ENCODE results near the gene DNMT3B. TPM values are rescaled to one million over a fixed set of nuclear protein-coding genes. Genes with fewer than 3 reads are reported as not detected.

The DNMT3B gene
- total and polyA plus RNA-seq, 2 donors (not counting 1 experiment from before 2014, with no cell fraction given): 0.15 to 0.47 TPM

GRCh38 chr20:32792731-32793458, 30.7 kb downstream of the DNMT3B start:
- H3K27ac Mint-ChIP-seq: peak overlapping the region; percentile 4
- H3K27ac ChIP-seq (ENCODE audit: low read length in 2 of 2): no peak overlapping the region
- no peak overlapping the region for H3K4me3 ChIP-seq (ENCODE audit: control extremely low read depth in 1 of 5, extremely low read depth in 1 of 5, insufficient read depth in 1 of 5, low read depth in 2 of 5, low read length in 4 of 5)
- no peaks in the 10 kb centered on the region for H3K36me3 ChIP-seq (replicated peaks in 1 of 2; ENCODE audit: control extremely low read depth in 1 of 2, control insufficient read depth in 1 of 2, extremely low read depth in 1 of 2, insufficient read depth in 2 of 2, low read length in 1 of 2)
- CTCF ChIA-PET: interaction anchor here (1.2 to 2.1 kb wide), 3 partner anchors 9 to 28 kb away, joined by 3 to 7 read pairs (median 3); no protein-coding TSS in a partner anchor
- H2AFZ ChIP-seq (ENCODE audit: insufficient read depth, low read depth, low read length, poor library complexity, severe bottlenecking): peak overlapping the region; percentile 52
- no peaks in the 10 kb centered on the region for H3K9me3 ChIP-seq (ENCODE audit: control extremely low read depth in 1 of 3, control insufficient read depth in 2 of 3, insufficient read depth in 1 of 3, low read length in 2 of 3)
- POLR2A ChIA-PET: no interaction called here
- 83% methylated on average over 8 of the region's 13 CpGs for WGBS (ENCODE audit: insufficient coverage)
- peaks cover 39% of the 10 kb centered on the region for H3K4me1 Mint-ChIP-seq
- ATAC-seq (ENCODE audit: low read depth) (no peak), DNase-seq (no peak)
- H3K4me3 Mint-ChIP-seq: no peak overlapping the region
- no peaks in the 10 kb centered on the region for H3K9me3 Mint-ChIP-seq (ENCODE audit: insufficient read depth)
- TF ChIP-seq EZH2 (IDR thresholded peaks at IDR 0.05; ENCODE audit: borderline replicate concordance, insufficient read depth, low read depth, low read length, poor library complexity, severe bottlenecking): no peak
- TF ChIP-seq CTCF (IDR thresholded peaks at IDR 0.05): no peak
- H4K20me1 ChIP-seq (ENCODE audit: control insufficient read depth, insufficient read depth, low read length, poor library complexity, severe bottlenecking): no peaks in the 10 kb centered on the region
- peaks cover 27 to 33% of the 10 kb centered on the region in 2 donors for H3K4me1 ChIP-seq (ENCODE audit: control insufficient read depth in 2 of 2, insufficient read depth in 2 of 2, low read length in 2 of 2)
- H3K9ac ChIP-seq (ENCODE audit: low read length): no peak overlapping the region
- intact Hi-C loops (cut with micrococcal nuclease): loop anchor here (1.0 to 10.0 kb wide), 2 partner anchors 27 to 422 kb away; partner anchors contain the start of gene BPIFA3
- no peaks in the 10 kb centered on the region for H3K27me3 Mint-ChIP-seq
- H3K4me2 ChIP-seq (replicated peaks; ENCODE audit: low read depth, low read length, poor library complexity, severe bottlenecking): peak overlapping the region; percentile 45
- H3K79me2 ChIP-seq (ENCODE audit: control insufficient read depth, insufficient read depth, low read length): no peaks in the 10 kb centered on the region
- H3K27me3 ChIP-seq (replicated peaks in 1 of 4; ENCODE audit: control extremely low read depth in 1 of 4, control insufficient read depth in 3 of 4, insufficient read depth in 4 of 4, low read length in 3 of 4): no peaks in the 10 kb centered on the region

GRCh38 chr20:32796383-32796948, 34.3 kb downstream of the DNMT3B start:
- Histone ChIP-seq H3K36me3 (replicated peaks in 1 of 2; ENCODE audit: control extremely low read depth in 1 of 2, control insufficient read depth in 1 of 2, extremely low read depth in 1 of 2, insufficient read depth in 2 of 2, low read length in 1 of 2) (no peaks in the 10 kb centered on the region), H3K4me3 (ENCODE audit: control extremely low read depth in 1 of 5, extremely low read depth in 1 of 5, insufficient read depth in 1 of 5, low read depth in 2 of 5, low read length in 4 of 5) (no peak overlapping the region), H3K4me1 (ENCODE audit: control insufficient read depth in 2 of 2, insufficient read depth in 2 of 2, low read length in 2 of 2) (peaks cover 27 to 28% of the 10 kb centered on the region in 2 donors), H3K79me2 (ENCODE audit: control insufficient read depth, insufficient read depth, low read length) (no peaks in the 10 kb centered on the region), H3K27ac (ENCODE audit: low read length in 2 of 2) (no peak overlapping the region), H3K4me2 (replicated peaks; ENCODE audit: low read depth, low read length, poor library complexity, severe bottlenecking) (no peak overlapping the region), H3K9me3 (ENCODE audit: control extremely low read depth in 1 of 3, control insufficient read depth in 2 of 3, insufficient read depth in 1 of 3, low read length in 2 of 3) (no peaks in the 10 kb centered on the region), H4K20me1 (ENCODE audit: control insufficient read depth, insufficient read depth, low read length, poor library complexity, severe bottlenecking) (no peaks in the 10 kb centered on the region), H3K9ac (ENCODE audit: low read length) (no peak overlapping the region), H3K27me3 (replicated peaks in 1 of 4; ENCODE audit: control extremely low read depth in 1 of 4, control insufficient read depth in 3 of 4, insufficient read depth in 4 of 4, low read length in 3 of 4) (no peaks in the 10 kb centered on the region), H2AFZ (ENCODE audit: insufficient read depth, low read depth, low read length, poor library complexity, severe bottlenecking) (peak overlapping the region; percentile 20)
- POLR2A ChIA-PET: no interaction called here
- WGBS (ENCODE audit: insufficient coverage): 0% methylated on average over 3 of the region's 3 CpGs
- H3K27me3 Mint-ChIP-seq: no peaks in the 10 kb centered on the region
- intact Hi-C loops (cut with micrococcal nuclease): loop anchor here (10.0 kb wide), 1 partner anchor 418 kb away; the partner anchor contains the start of gene BPIFA3
- no peak for TF ChIP-seq CTCF (IDR thresholded peaks at IDR 0.05)
- no peak for TF ChIP-seq EZH2 (IDR thresholded peaks at IDR 0.05; ENCODE audit: borderline replicate concordance, insufficient read depth, low read depth, low read length, poor library complexity, severe bottlenecking)
- H3K4me1 Mint-ChIP-seq: peaks cover 30% of the 10 kb centered on the region
- no peak overlapping the region for H3K4me3 Mint-ChIP-seq
- ATAC-seq (ENCODE audit: low read depth): no peak
- no peaks in the 10 kb centered on the region for H3K9me3 Mint-ChIP-seq (ENCODE audit: insufficient read depth)
- no peak overlapping the region for H3K27ac Mint-ChIP-seq
- no peak for DNase-seq
- CTCF ChIA-PET: interaction anchor here (1.0 to 2.4 kb wide), 3 partner anchors 8 to 108 kb away, joined by 4 to 8 read pairs (median 4); no protein-coding TSS in a partner anchor
